CD14-positive monocyte (primary cell): ENCODE measurements around the gene PHKA1. TPM values are rescaled to one million over a fixed set of nuclear protein-coding genes. Genes with fewer than 3 reads are reported as not detected.

ENCODE experiments used
- DNase-seq, 3 donors: peaks; one replicate each; pipeline ENCODE4 v3.0.0-alpha.2; 2011 to 2022
- H2AFZ ChIP-seq: 2 replicates; pipeline ENCODE4 v1.6.0; 2012; ENCODE audit warnings: mild to moderate bottlenecking, low read depth, low read length, inconsistent platforms; ENCODE audit not compliant: insufficient read depth, poor library complexity, severe bottlenecking
- H3K27ac ChIP-seq, 2 donors: 1 replicate in 1 of 2; 2 replicates in 1 of 2; pipeline ENCODE4 v1.5.1; 2012 to 2013; ENCODE audit warnings: low read length in 2 of 2, control low read depth in 1 of 2, inconsistent platforms in 1 of 2, low read depth in 1 of 2, mild to moderate bottlenecking in 1 of 2
- H3K27me3 ChIP-seq, 2 donors: one replicate each; pipeline versions ENCODE4 v1.6.0 to v1.6.1; 2011 to 2013; ENCODE audit warnings: low read length in 2 of 2; ENCODE audit not compliant: control insufficient read depth in 2 of 2, insufficient read depth in 2 of 2
- H3K36me3 ChIP-seq, 2 donors: replicated peaks in 1 of 2; 1 replicate in 1 of 2; 2 replicates in 1 of 2; pipeline versions ENCODE4 v1.5.1 to v1.6.1; 2012 to 2013; ENCODE audit warnings: low read length in 2 of 2, control low read depth in 1 of 2, inconsistent platforms in 1 of 2, mild to moderate bottlenecking in 1 of 2; ENCODE audit not compliant: insufficient read depth in 2 of 2, control insufficient read depth in 1 of 2
- H3K4me1 ChIP-seq, 2 donors: 1 replicate in 1 of 2; 2 replicates in 1 of 2; pipeline versions ENCODE4 v1.5.1 to v1.6.1; 2012 to 2013; ENCODE audit warnings: low read length in 2 of 2, control low read depth in 1 of 2, inconsistent platforms in 1 of 2, mild to moderate bottlenecking in 1 of 2, moderate library complexity in 1 of 2; ENCODE audit not compliant: insufficient read depth in 2 of 2, control insufficient read depth in 1 of 2
- H3K4me2 ChIP-seq: replicated peaks from 2 replicates; pipeline ENCODE3; 2012; ENCODE audit warnings: low read length, moderate library complexity, mild to moderate bottlenecking; ENCODE audit not compliant: poor library complexity, severe bottlenecking; ENCODE audit errors: extremely low read depth
- H3K4me3 ChIP-seq, 3 experiments: fragments of 200-600 bp in 1 of 3; sonication (generic) in 1 of 3; replicated peaks in 1 of 3; 1 replicate in 2 of 3; 2 replicates in 1 of 3; pipeline ENCODE4 v1.5.1; 2011 to 2013; ENCODE audit warnings: low read length in 3 of 3, mild to moderate bottlenecking in 3 of 3, control low read depth in 2 of 3, low read depth in 2 of 3, inconsistent platforms in 1 of 3, moderate library complexity in 1 of 3
- H3K79me2 ChIP-seq: 2 replicates; pipeline ENCODE4 v1.6.0; 2012; ENCODE audit warnings: mild to moderate bottlenecking, control low read depth, inconsistent platforms, low read length, moderate library complexity; ENCODE audit not compliant: insufficient read depth
- H3K9ac ChIP-seq: 2 replicates; pipeline ENCODE4 v1.6.0; 2017; ENCODE audit warnings: low read length, mild to moderate bottlenecking; ENCODE audit not compliant: insufficient read depth, poor library complexity, severe bottlenecking
- H3K9me3 ChIP-seq, 2 donors: replicated peaks in 1 of 2; 1 replicate in 1 of 2; 2 replicates in 1 of 2; pipeline versions ENCODE4 v1.5.1 to v1.6.1; 2012 to 2013; ENCODE audit warnings: low read length in 2 of 2, control low read depth in 1 of 2; ENCODE audit not compliant: control insufficient read depth in 1 of 2, insufficient read depth in 1 of 2
- H4K20me1 ChIP-seq: 2 replicates; pipeline ENCODE4 v1.6.0; 2012; ENCODE audit warnings: mild to moderate bottlenecking, low read length, control low read depth, moderate library complexity; ENCODE audit not compliant: insufficient read depth
- H3K27ac Mint-ChIP-seq, 7 donors: one replicate each; pipeline ENCODE4 v1.8.0; 2020; ENCODE audit warnings: mild to moderate bottlenecking in 7 of 7, mixed read lengths in 7 of 7, moderate library complexity in 6 of 7, inconsistent platforms in 2 of 7
- H3K27me3 Mint-ChIP-seq, 3 donors: one replicate each; pipeline ENCODE4 v1.8.0; 2021 to 2022; ENCODE audit warnings: low read depth in 3 of 3, mild to moderate bottlenecking in 3 of 3, mixed read lengths in 3 of 3, moderate library complexity in 3 of 3, inconsistent platforms in 1 of 3
- H3K36me3 Mint-ChIP-seq, 2 donors: one replicate each; pipeline ENCODE4 v1.8.0; 2020; ENCODE audit warnings: mixed read lengths in 2 of 2, inconsistent platforms in 1 of 2, mild to moderate bottlenecking in 1 of 2
- H3K4me1 Mint-ChIP-seq: one replicate; pipeline ENCODE4 v1.8.0; 2020; ENCODE audit warnings: mild to moderate bottlenecking, mixed read lengths
- H3K4me3 Mint-ChIP-seq, 2 donors: one replicate each; pipeline ENCODE4 v1.8.0; 2020; ENCODE audit warnings: mild to moderate bottlenecking in 2 of 2, mixed read lengths in 2 of 2, moderate library complexity in 1 of 2
- H3K9me3 Mint-ChIP-seq, 7 donors: one replicate each; pipeline ENCODE4 v1.8.0; 2020 to 2022; ENCODE audit warnings: mixed read lengths in 7 of 7, mild to moderate bottlenecking in 6 of 7, moderate library complexity in 6 of 7, inconsistent platforms in 2 of 7
- CTCF ChIP-seq: fragments of 200-600 bp; IDR thresholded peaks from one replicate; pipeline ENCODE4 v1.8.0; 2022; ENCODE audit warnings: antibody characterized with exemption, mild to moderate bottlenecking
- WGBS: methylation state at CpG from one replicate; pipeline ENCODE4 v1.1.5; 2013; ENCODE audit warnings: missing lambda C conversion rate; ENCODE audit not compliant: insufficient coverage; 5-methylcytosine and 5-hydroxymethylcytosine counted together
- intact Hi-C, 2 donors: fragments of 100-400 bp; cut with micrococcal nuclease; formaldehyde crosslinking; loops; one replicate each; pipeline versions ENCODE4 v1.15.0 to v1.15.1; 2023
- polyA plus RNA-seq, 3 donors: library from polyadenylated mRNA; depleted of rRNA in 1 of 3; unstranded in 2 of 3; stranded (reverse) in 1 of 3; fragments of 300-500 nt in 2 of 3; fragments of >200 nt in 1 of 3; fragmentation: Illumina TruSeq in 2 of 3; gene quantifications; 1 replicate in 2 of 3; 2 replicates in 1 of 3; pipeline ENCODE4 v1.2.3, GENCODE V29; 2012 to 2021

Gene PHKA1
- polyA plus RNA-seq, 3 donors: 0.01 TPM; not detected in 2

- no peak overlapping the region for H3K4me3 ChIP-seq
- H3K27me3 ChIP-seq: no peaks in the 10 kb centered on the region
- TF ChIP-seq CTCF: no peak
- intact Hi-C loops: no loop called here
- no peaks in the 10 kb centered on the region for H3K79me2 ChIP-seq
- no peak overlapping the region for H3K4me3 Mint-ChIP-seq
- H3K36me3 ChIP-seq: no peaks in the 10 kb centered on the region
- H3K27ac ChIP-seq: no peak overlapping the region
- no peak for DNase-seq
- no peak overlapping the region for H3K27ac Mint-ChIP-seq
- no peak overlapping the region for H3K9ac ChIP-seq
- no peaks in the 10 kb centered on the region for H3K9me3 ChIP-seq
- peaks cover 0 to 3% (median 0%) of the 10 kb centered on the region in 3 donors for H3K27me3 Mint-ChIP-seq
- WGBS: no CpG with 5 or more reads among the region's 1 CpG
- H3K4me1 Mint-ChIP-seq: no peaks in the 10 kb centered on the region
- no peaks in the 10 kb centered on the region for H3K36me3 Mint-ChIP-seq
- no peak overlapping the region for H2AFZ ChIP-seq
- no peak overlapping the region for H3K4me2 ChIP-seq
- no peaks in the 10 kb centered on the region for H4K20me1 ChIP-seq
- peaks cover 0 to 8% (median 2%) of the 10 kb centered on the region in 7 donors for H3K9me3 Mint-ChIP-seq
- no peaks in the 10 kb centered on the region for H3K4me1 ChIP-seq
Measured at GRCh38 chrX:72685018-72685417, 29.1 kb downstream of the PHKA1 start.

GRCh38 chrX:72683631-72684030, 30.5 kb downstream of the PHKA1 start:
- intact Hi-C loops: no loop called here
- H3K9me3 Mint-ChIP-seq: peaks cover 4 to 16% (median 4%) of the 10 kb centered on the region in 7 donors
- WGBS: no CpG with 5 or more reads among the region's 1 CpG

More at GRCh38 chrX:72683631-72684030, 30.5 kb downstream of the PHKA1 start:
- H3K27ac Mint-ChIP-seq: no peak overlapping the region
- no peaks in the 10 kb centered on the region for H3K27me3 ChIP-seq
- no peaks in the 10 kb centered on the region for H3K79me2 ChIP-seq
- H3K4me3 ChIP-seq: no peak overlapping the region
- H3K4me3 Mint-ChIP-seq: no peak overlapping the region
- DNase-seq: no peak
- H3K9ac ChIP-seq: no peak overlapping the region
- no peaks in the 10 kb centered on the region for H3K36me3 ChIP-seq
- H4K20me1 ChIP-seq: no peaks in the 10 kb centered on the region
- H3K36me3 Mint-ChIP-seq: no peaks in the 10 kb centered on the region
- no peak overlapping the region for H2AFZ ChIP-seq
- no peak for TF ChIP-seq CTCF
- no peaks in the 10 kb centered on the region for H3K4me1 Mint-ChIP-seq
- no peak overlapping the region for H3K27ac ChIP-seq
- H3K27me3 Mint-ChIP-seq: peaks cover 0 to 2% (median 0%) of the 10 kb centered on the region in 3 donors
- H3K9me3 ChIP-seq: no peaks in the 10 kb centered on the region
- H3K4me2 ChIP-seq: no peak overlapping the region
- no peaks in the 10 kb centered on the region for H3K4me1 ChIP-seq
